Midbrain (tissue), 1 donor: ENCODE results near the gene SLC1A2.

Experiments
- DNase-seq: peaks from one replicate; lab custom pipeline; 2025; lab: John Stamatoyannopoulos, UW

SLC1A2 gene

GRCh38 chr11:35419184-35419829 is at the start of gene SLC1A2:
Gene SLC1A2, minus strand, starts transcription at chr11:35419558. Its CDS starts 592 bp downstream, at chr11:35418966.
- DNase-seq, result peak; percentile 60

GRCh38 chr11:35466058-35466457 is 46.7 kb upstream of the SLC1A2 start:
- DNase-seq, result no peak

- DNase-seq, result peak; percentile 27
Observed at GRCh38 chr11:35464308-35464707, 45.0 kb upstream of the SLC1A2 start.

- DNase-seq, result peak; percentile 49
Observed at GRCh38 chr11:35463331-35463751, 44.0 kb upstream of the SLC1A2 start.

GRCh38 chr11:35461917-35462538 is 42.7 kb upstream of the SLC1A2 start:
- DNase-seq, result no peak

- no peak for DNase-seq
Observed at GRCh38 chr11:35459489-35459888, 40.1 kb upstream of the SLC1A2 start.

GRCh38 chr11:35458846-35459245 is 39.5 kb upstream of the SLC1A2 start:
- no peak for DNase-seq

GRCh38 chr11:35454362-35454761 is 35.0 kb upstream of the SLC1A2 start:
- DNase-seq, result no peak

GRCh38 chr11:35436581-35437250 is 17.4 kb upstream of the SLC1A2 start:
- no peak for DNase-seq

- DNase-seq, result no peak
Observed at GRCh38 chr11:35433588-35433987, 14.2 kb upstream of the SLC1A2 start.

- DNase-seq, result no peak
Observed at GRCh38 chr11:35432464-35432863, 13.1 kb upstream of the SLC1A2 start.

GRCh38 chr11:35427071-35427470 is 7.7 kb upstream of the SLC1A2 start:
- DNase-seq, result peak; percentile 74

GRCh38 chr11:35426351-35426750 is 7.0 kb upstream of the SLC1A2 start:
- no peak for DNase-seq

GRCh38 chr11:35425603-35426212 is 6.3 kb upstream of the SLC1A2 start:
- no peak for DNase-seq

- DNase-seq, result no peak
Observed at GRCh38 chr11:35424157-35424940, 5.0 kb upstream of the SLC1A2 start.

- DNase-seq, result no peak
Observed at GRCh38 chr11:35420371-35420770, 1.0 kb upstream of the SLC1A2 start.

GRCh38 chr11:35419830-35420333 is 524 bp upstream of the SLC1A2 start:
- no peak for DNase-seq

GRCh38 chr11:35418282-35419183 is 825 bp downstream of the SLC1A2 start:
- no peak for DNase-seq

GRCh38 chr11:35415487-35415886 is 3.9 kb downstream of the SLC1A2 start:
- no peak for DNase-seq

GRCh38 chr11:35414776-35415175 is 4.6 kb downstream of the SLC1A2 start:
- DNase-seq, result no peak

- no peak for DNase-seq
Observed at GRCh38 chr11:35414311-35414710, 5.0 kb downstream of the SLC1A2 start.
